ENCODE results near the gene CEBPZ.

DNA sequence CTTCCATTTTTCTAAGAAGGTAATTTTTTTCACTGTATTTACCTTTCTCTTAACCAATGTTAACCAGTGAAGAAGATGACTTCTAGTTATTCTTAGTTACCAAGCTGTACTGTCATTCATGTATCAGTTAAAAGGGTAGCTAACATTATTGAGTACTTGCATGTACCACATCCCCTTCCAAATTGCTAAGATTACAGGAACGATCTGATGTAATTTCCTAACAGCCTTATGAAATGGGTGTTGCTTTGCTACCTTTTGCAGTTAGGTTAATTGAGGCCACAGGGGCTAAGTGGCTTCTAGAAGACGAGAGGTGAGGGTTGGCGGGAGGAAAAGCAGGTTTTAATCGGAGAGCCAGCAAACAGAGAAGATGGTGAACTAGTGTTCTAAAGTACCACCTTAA, 41.1 kb downstream of the CEBPZ start:
- TF ChIP-seq, protein P1, sequence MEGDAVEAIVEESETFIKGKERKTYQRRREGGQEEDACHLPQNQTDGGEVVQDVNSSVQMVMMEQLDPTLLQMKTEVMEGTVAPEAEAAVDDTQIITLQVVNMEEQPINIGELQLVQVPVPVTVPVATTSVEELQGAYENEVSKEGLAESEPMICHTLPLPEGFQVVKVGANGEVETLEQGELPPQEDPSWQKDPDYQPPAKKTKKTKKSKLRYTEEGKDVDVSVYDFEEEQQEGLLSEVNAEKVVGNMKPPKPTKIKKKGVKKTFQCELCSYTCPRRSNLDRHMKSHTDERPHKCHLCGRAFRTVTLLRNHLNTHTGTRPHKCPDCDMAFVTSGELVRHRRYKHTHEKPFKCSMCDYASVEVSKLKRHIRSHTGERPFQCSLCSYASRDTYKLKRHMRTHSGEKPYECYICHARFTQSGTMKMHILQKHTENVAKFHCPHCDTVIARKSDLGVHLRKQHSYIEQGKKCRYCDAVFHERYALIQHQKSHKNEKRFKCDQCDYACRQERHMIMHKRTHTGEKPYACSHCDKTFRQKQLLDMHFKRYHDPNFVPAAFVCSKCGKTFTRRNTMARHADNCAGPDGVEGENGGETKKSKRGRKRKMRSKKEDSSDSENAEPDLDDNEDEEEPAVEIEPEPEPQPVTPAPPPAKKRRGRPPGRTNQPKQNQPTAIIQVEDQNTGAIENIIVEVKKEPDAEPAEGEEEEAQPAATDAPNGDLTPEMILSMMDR (IDR thresholded peaks at IDR 0.05) = no peak
- TF ChIP-seq POLR2A (IDR thresholded peaks at IDR 0.05) = no peak

Measured in body of pancreas (tissue), 4 donors.